GM12878 (cell line): ENCODE data around the gene H2BK1.

Experiments used
- CTCF ChIP-seq, 3 experiments: IDR thresholded peaks in 2 of 3; conservative IDR thresholded peaks in 1 of 3; 2 replicates each; pipeline ENCODE4 v1.5.1; 2011; ENCODE audit warnings: low read depth in 3 of 3, low read length in 3 of 3, mild to moderate bottlenecking in 3 of 3, control low read depth in 2 of 3, moderate library complexity in 2 of 3, inconsistent platforms in 1 of 3, mixed read lengths in 1 of 3; ENCODE audit not compliant: control insufficient read depth in 2 of 3, insufficient read depth in 1 of 3; ENCODE audit errors: extremely low read depth in 1 of 3
- RBBP5 ChIP-seq: fragments of 200-600 bp; sonication (generic); conservative IDR thresholded peaks from 2 replicates; pipeline ENCODE4 v1.6.1; 2016
- SP1 ChIP-seq: IDR thresholded peaks from one replicate; pipeline ENCODE4 v1.6.1; 2011; ENCODE audit warnings: low read depth, low read length
- SREBF2 ChIP-seq: IDR thresholded peaks from 2 replicates; pipeline ENCODE4 v1.6.1; 2012; ENCODE audit warnings: mild to moderate bottlenecking, low read length

DNA sequence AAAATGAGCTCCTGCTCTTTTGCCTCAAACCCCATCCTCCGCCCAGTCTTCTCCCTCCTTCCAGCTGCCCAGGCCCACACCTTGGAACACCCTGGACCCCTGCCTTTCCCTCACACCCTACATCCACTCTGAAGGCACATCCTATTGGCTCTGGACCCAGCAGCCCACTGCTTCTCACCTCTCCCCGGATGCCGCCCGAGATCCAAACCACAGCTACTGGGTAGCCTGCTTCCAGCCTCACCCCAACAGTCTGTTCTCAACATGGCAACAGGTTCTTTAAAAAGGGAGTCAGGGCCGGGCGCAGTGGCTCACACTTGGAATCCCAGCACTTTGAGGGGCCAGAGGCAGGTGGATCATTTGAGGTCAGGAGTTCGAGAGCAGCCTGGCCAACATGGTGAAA is 47.7 kb upstream of the H2BK1 start:
- TF ChIP-seq CTCF (IDR thresholded peaks at IDR 0.05 in 2 of 3, conservative IDR thresholded peaks at IDR 0.05 in 1 of 3; ENCODE audit: control insufficient read depth in 2 of 3, extremely low read depth in 1 of 3, insufficient read depth in 1 of 3, low read depth in 3 of 3, low read length in 3 of 3) (no peak), SREBF2 (no peak), SP1 (no peak), RBBP5 (no peak)
